Glomerular visceral epithelial cell (primary cell): ENCODE results near the gene CDKN1C.
"Not testable (repeated sequence)": the region's sequence is repeated elsewhere in the genome, so short reads cannot be mapped to it uniquely, and the experiment has no call there.

ENCODE experiments used
- DNase-seq: peaks from one replicate; pipeline ENCODE4 v3.0.0-alpha.2; 2016; ENCODE audit errors: extremely low spot score

The CDKN1C gene

GRCh38 chr11:2909133-2909902 lies 23.7 kb upstream of the CDKN1C start:
- DNase-seq, result no peak

DNA sequence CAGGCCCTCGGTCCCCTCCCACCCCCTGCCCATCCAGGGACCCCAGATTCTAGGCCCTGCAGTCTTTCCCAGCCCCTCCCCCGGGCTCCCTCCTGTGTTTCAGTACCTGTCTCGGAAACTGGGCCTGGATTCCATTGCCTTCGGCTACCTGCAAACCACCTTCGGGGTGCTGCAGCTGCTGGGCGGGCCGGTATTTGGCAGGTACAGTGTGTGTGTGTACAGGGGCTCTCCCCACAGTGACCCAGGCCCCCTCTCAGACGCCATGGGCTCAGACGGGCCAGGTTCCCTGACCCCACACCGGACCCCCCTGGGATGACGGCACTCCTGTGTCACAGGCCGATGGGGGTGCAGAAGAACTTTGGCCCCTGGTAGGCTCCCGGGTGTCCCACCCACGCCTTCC lies 22.6 kb upstream of the CDKN1C start:
- DNase-seq, result no peak

DNA sequence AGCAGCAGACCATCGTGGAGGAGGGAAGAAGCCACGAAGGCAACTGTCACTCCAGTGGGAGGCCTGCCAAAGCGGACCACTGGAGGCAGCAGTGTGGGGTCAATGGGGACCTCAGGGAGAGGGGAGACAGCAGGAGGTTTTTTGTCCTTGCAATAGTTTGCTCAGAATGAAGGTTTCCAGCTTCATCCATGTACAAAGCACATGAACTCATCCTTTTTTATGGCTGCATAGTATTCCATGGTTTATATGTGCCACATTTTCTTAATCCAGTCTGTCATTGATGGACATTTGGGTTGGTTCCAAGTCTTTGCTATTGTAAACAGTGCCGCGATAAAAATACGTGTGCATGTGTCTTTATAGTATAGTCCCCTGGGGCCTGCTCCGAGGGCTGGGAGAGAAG lies 19.7 kb upstream of the CDKN1C start:
- not testable (repeated sequence) for DNase-seq

- no peak for DNase-seq
These were observed 18.8 kb upstream of the CDKN1C start for GRCh38 chr11:2904153-2905052.

DNA sequence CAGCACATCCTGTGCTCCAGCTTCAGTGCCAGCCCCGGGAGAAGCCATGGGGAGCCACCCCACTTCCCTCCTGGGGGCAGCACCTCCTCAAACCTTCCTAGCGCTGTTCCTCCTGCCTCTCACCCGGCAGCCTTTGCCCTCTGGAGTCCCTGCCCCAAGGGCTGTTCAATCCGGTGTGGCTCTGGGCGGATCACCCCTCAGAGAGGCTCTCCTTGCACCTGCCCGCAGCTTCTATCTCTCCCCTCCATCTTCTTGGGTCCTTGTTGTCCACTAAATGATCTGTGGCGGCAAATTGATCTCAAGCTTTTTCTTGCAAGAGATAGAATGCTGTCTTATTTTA lies 18.1 kb upstream of the CDKN1C start:
- DNase-seq, result no peak

GRCh38 chr11:2902784-2903671 lies 17.5 kb upstream of the CDKN1C start:
- peak; percentile 27 for DNase-seq

DNA sequence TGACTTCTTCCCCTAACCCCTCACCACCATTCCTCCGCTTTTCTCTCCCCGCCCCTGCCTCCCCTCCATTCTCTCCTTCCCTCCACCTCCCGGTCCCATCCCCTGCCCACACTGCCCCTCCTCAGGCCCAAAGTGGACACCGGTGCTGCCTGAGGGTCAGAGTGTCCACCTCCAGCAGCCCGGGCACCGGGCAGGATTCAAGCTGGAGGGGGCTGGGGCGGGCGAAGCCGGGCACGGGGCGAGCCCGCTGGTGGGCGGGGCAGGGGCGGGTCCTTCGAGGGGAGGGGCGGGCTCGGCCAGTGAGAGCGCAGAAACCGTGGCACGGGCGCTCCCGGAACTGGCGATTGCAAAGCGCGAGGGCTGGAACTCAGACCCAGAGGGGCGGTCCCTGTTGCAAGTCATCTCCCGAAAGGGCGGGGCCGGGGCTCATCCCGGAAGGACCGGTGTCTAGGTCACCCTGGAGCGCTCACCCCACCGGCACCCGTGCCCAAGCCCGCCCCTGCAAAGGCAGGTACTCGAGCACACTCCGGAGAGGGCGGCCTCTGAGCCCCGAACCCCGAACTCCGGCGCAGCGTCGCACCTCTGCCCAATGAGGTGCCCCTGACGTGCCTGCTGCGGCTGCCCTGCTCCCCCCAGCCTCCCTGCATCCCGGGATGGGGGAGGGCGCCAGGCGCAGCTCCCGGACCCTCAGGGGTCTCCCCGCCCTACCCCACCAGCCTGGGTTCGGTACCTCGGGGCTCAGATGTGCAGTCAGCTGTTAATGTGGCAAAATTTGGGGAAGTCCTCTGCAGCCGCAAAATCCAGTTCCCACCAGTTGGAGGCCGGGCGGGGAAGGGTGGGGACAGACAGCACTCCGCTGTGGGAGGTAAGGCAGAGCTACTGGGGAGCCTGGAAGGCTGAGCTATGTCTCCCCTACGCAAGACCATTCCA lies 16.5 kb upstream of the CDKN1C start:
- DNase-seq, result peak; percentile 91

DNA sequence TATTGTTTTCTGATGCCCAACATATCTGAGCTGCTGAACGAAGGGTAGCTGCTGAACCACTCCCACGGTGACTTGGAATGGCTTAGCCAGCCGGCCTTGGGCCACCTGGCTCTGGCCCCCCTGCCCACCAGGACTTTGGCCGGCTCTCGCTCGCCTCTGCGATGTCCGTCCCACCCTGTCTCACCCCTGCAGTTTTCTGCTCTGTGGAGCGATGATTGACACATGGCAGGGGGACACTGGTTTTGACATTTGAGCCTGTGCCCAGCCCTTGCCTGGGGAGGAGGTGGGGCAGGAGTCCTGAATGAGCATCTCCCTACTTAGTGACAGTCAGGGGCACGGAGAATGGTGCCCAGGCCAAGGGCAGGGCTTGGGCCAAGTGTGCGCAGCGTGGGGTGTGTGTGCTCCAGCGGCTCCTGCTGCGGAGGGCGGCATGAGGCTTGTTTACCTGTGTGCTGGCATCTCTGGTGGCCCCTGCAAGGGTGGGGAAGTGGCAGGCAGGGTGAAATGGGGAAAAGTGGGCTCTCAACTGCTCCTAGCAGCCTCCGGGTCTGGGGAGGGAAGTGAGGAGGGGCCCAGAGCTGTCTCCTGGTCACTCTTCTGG lies 15.7 kb upstream of the CDKN1C start:
- DNase-seq, result no peak

- no peak for DNase-seq
These were observed 13.7 kb upstream of the CDKN1C start for GRCh38 chr11:2899080-2899783.

- DNase-seq, result peak; percentile 82
These were observed 12.9 kb upstream of the CDKN1C start for GRCh38 chr11:2898366-2899079.

GRCh38 chr11:2897048-2897447 lies 11.5 kb upstream of the CDKN1C start:
- DNase-seq, result no peak

DNA sequence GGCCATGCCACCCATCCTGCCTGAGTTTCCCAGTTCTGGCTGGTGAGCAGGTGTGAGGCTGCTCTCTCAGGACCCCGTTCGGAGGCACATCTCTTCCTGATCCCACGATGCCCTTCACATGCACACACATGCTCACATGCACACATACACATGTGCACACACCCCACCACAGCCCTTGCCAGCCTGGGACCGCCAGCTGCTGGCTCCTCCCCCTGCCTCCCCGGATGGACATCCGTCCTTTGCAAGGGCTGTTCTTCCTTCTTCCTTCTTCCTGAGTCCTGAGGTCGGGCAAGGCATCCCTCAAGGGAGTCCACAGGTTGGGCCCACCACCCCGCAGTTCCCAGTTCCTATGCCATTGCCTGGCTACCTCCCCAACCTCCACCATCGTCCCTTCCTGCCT lies 10.5 kb upstream of the CDKN1C start:
- no peak for DNase-seq

- no peak for DNase-seq
These were observed 8.4 kb upstream of the CDKN1C start for GRCh38 chr11:2893935-2894334.

GRCh38 chr11:2892967-2893528 lies 7.5 kb upstream of the CDKN1C start:
- no peak for DNase-seq

DNA sequence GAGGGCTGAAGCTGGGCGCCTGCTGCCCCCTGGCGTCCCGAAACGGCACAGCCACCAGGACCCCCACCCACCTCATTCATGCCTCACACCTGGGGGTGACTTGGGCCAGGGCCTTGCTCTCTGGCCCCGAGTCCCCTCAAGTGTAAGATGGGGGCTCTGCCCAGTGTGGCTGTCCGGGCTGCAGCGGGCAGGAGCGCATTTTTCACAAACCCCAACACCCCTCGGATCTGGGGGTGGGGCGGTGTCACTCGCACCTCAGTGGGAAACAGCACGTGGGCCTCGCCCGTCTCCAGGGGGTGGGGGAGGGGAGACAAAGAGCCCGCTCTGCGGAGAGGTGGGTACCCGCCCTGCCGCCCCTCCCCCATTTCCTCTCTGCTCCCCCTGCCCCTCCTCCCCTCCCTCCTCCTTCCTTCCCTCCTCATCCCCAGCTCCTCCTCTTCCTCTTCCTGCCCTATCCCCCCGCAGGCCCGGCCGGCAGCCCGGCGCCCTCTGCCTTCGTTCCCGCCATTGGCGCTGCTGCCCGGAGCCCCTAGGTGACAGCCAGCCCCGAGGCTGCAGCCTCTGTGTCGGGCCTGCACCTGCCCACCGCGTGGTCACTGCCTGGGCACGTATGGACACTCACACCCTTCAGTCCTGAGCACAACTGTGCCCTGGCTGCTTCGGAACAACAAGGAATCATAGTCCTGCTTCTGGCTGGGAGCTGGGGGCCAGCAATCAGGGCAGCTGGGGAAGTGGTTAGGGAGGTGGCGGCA lies 6.8 kb upstream of the CDKN1C start:
- DNase-seq, result peak; percentile 70

- DNase-seq, result peak; percentile 57
These were observed 6.0 kb upstream of the CDKN1C start for GRCh38 chr11:2891326-2892214.
